Stimulated activated CD8-positive, alpha-beta memory T cell treated with anti-CD3 and anti-CD28 coated beads, Interleukin-15, amount 100 ng/mL, for 48 hours (primary cell): ENCODE measurements around the gene OR2T3.
"Not testable (repeated sequence)": the region's sequence is repeated elsewhere in the genome, so short reads cannot be mapped to it uniquely, and the experiment has no call there.

ENCODE experiments used
- DNase-seq, 2 donors: peaks; one replicate each; pipeline ENCODE4 v3.0.0-alpha.2; 2020; ENCODE audit warnings: low read depth in 2 of 2

OR2T3 gene

GRCh38 chr1:248473051-248473450 lies at the start of gene OR2T3:
OR2T3 (plus strand) TSS chr1:248473351; CDS start chr1:248473351, 0 bp downstream.
- DNase-seq, result not testable (repeated sequence)

DNA sequence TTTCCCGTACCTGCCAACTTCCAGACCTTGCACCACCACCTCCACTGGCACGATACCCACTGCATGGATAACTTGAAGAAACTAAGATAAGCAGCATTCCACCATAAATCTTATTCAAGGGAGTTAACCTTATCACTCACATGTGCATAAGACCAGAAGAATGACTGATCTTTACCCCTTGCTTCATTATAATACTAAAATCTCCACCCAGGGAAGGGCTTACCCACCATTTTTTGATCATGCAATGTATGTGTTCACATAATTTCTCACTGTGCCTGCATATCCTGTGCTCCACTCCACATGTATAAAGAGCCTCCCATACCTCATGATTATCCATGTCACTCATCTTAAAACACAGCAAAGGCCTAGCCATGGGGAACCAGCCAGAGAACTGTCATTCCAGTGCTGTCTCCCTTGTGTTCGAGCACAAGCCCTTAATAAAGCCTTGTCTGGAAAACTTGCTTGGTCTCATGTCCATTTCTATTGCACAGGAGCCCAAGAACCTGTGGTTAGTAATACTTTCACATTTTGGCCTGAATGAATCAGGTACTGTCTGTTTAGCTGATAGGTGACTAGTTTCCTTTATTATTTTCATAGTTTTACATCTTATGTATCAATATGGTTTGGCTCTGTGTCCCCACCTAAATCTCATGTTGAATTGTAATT lies 45.5 kb upstream of the OR2T3 start:
- DNase-seq, result not testable (repeated sequence)

DNA sequence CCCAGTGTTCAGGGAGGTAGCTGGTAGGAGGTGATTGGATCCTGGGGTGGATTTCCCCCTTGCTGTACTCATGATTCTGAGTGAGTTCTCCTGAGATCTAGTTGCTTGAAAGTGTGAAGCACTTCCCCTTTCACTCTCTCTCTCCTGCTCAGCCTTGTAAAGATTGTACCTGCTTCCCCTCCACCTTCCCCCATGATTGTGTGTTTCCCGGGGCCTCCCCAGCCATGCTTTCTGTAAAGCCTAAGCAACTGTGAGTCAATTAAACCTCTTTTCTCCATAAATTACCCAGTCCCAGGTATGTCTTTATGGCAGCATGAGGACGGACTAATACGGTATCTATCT lies 45.0 kb upstream of the OR2T3 start:
- DNase-seq, result not testable (repeated sequence)

- not testable (repeated sequence) for DNase-seq
Observed at GRCh38 chr1:248431683-248432082, 41.5 kb upstream of the OR2T3 start.

DNA sequence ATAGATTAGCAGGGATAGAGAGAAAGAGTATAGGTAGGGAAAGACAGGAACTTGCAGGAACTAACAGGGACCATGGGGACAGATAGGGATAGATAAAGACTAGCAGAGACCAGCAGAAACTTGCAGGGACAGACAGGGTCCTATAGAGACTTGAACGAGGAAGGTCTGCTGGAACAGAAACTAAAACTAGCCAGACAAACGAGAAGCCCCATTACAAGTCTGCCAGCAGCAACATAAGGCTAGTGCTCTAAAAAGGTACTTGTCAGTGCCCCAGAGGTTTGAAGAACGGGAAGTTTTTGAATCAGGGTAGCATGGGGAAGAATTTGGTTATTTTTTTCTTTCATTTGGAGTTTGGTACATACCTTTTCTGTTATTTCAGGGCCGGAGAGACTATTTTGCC lies 41.0 kb upstream of the OR2T3 start:
- DNase-seq, result not testable (repeated sequence)

DNA sequence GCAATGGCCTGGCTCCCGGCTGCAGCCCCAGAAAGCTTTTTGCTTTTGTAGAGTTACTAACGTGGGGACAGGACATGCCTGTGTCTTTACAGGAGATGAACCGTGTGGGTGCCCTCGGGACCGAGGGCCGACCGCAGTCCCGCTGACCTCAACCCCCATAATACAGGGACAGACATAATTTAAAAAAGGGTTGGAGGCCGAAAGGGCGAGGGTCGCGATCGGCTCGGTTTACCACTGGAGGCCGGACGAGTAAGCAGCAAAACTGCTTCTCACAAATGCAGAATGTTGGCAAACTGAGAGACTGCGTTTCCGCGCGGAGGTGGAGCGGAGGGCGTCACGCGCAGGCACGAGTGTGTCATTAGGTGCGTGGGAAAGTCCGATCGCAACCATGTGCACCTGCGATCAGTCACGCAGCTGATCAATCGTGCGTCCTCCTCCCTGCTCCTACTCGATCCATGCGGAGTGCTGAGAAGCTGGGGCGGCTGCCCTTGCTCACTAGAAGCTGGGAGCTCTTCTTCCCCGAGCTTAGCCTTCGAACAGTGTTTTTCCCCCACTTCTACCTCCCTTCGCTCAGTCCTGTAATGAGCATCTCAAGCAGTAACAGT lies 39.2 kb upstream of the OR2T3 start:
- not testable (repeated sequence) for DNase-seq

GRCh38 chr1:248434913-248435312 lies 38.2 kb upstream of the OR2T3 start:
- not testable (repeated sequence) for DNase-seq

DNA sequence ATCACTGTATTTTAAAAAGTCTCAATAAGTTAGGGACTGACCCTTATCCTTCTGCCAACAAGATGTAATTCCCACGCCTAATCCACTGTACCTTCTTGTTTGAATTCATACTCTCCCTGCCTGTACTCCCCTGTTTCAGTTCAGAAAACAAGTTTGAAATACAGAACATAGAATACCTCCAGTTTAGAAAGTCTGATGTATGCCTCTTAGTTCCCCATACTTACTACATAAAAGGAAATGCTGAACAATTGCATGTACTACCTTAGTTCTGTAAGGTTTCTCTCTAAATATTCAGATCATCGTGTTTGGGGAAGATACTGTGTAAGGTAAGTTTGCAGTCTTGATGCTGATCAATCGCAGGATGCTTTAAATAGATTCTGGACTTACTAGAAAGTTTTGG lies 36.8 kb upstream of the OR2T3 start:
- DNase-seq, result not testable (repeated sequence)

GRCh38 chr1:248438668-248439067 lies 34.5 kb upstream of the OR2T3 start:
- DNase-seq, result not testable (repeated sequence)

GRCh38 chr1:248439283-248439682 lies 33.9 kb upstream of the OR2T3 start:
- not testable (repeated sequence) for DNase-seq

GRCh38 chr1:248442500-248443277 lies 30.5 kb upstream of the OR2T3 start:
- not testable (repeated sequence) for DNase-seq

GRCh38 chr1:248444603-248445002 lies 28.5 kb upstream of the OR2T3 start:
- not testable (repeated sequence) for DNase-seq

GRCh38 chr1:248445399-248445798 lies 27.8 kb upstream of the OR2T3 start, which contains the start of gene OR2T2:
OR2T2 (plus strand) TSS chr1:248445637; CDS start chr1:248452798, 7,161 bp downstream.
- not testable (repeated sequence) for DNase-seq

DNA sequence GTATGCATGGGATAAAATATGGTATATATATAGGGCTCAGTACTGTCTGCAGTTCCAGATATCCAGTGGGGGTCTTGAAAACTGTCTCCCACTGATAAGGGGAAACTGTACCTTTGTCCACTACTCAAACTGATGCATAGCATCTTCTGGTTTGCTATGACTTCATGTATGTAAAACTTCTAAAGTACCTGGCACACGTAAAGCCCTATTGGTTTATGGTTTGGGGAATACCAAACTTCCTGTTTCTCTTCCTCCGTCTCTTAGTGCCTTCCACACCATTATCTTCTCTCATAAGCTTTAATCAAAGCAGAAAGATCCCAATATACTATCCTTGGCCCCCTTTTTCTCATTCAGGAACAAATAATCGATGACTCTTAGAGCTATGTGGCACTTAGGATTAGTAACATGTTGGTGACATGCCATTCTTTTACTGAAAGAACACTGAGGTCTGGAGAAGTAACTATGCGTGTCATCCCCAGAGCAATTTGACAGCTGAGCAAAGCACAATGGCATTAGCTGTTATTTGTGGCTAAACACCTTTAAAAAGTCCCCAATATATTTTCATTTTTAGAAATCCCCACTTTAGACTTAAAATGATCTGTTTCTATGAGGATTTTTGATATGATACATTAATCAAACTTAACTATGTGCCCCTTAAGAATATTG lies 24.6 kb upstream of the OR2T3 start:
- DNase-seq, result not testable (repeated sequence)

- DNase-seq, result not testable (repeated sequence)
Observed at GRCh38 chr1:248449821-248450465, 23.2 kb upstream of the OR2T3 start.

GRCh38 chr1:248450466-248451145 lies 22.5 kb upstream of the OR2T3 start:
- DNase-seq, result not testable (repeated sequence)

DNA sequence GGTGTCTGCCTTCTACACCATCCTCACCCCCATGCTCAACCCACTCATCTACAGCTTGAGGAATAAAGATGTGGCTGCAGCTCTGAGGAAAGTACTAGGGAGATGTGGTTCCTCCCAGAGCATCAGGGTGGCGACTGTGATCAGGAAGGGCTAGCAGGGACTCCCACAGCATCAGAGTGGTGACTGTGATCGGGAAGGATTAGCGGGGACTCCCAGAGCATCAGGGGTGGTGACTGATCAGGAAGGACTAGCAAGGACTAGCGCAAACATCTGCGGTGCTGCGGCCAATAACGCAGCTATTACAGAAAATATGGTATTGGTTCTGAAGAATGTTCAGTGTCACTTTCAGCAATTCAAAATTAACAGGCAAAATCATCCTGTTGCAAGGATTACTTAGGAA lies 19.5 kb upstream of the OR2T3 start:
- DNase-seq, result not testable (repeated sequence)

GRCh38 chr1:248455045-248455444 lies 18.1 kb upstream of the OR2T3 start:
- DNase-seq, result not testable (repeated sequence)

GRCh38 chr1:248456635-248457034 lies 16.5 kb upstream of the OR2T3 start:
- DNase-seq, result not testable (repeated sequence)

DNA sequence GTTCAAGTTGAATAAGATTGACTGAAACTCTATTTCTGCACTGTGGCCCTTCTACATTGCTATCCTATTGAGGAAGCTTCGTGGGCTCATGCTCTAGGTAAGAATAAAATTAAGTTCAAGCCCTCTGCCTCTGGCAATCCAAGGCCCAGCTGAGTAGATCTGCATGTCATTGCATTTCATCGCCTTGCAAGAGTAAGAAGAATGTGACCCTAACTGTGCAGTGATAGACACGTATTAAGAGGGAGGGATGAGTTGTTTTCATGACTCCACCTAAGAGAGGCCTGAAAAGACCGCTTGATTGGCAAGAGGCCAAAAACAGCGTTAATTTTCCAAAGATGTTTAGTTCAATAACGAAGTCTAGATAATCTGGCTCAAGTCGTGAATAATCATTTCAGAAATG lies 14.0 kb upstream of the OR2T3 start:
- not testable (repeated sequence) for DNase-seq

DNA sequence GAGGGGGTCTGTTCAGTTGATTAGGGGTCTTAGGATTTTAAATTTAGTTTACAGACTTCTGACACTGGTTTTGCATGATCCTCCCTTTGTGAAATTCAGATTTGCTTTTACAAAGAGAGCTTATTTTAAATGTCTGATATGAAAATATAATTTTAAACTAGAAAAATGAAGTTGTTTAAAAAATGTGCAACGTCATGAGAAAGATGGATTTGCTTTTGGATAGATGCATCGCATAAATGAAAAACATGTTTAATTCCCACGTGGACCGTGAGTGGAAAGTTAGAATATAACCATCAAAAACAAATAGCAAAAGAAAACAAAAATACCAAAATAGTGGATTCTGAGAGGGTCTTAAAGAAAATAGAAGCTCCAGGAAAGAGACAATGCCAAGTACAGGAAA lies 2.0 kb upstream of the OR2T3 start:
- no peak for DNase-seq
